Frontal cortex (tissue), 4 donors: ENCODE results near the gene NRXN3. TPM values are rescaled to one million over a fixed set of nuclear protein-coding genes. Genes with fewer than 3 reads are reported as not detected.
"Not testable (repeated sequence)": the region's sequence is repeated elsewhere in the genome, so short reads cannot be mapped to it uniquely, and the experiment has no call there.

ENCODE experiments used
- DNase-seq, 2 donors: peaks; one replicate each; pipeline ENCODE4 v3.0.0; 2012; ENCODE audit warnings: low spot score in 2 of 2
- FAIRE-seq: peaks from 2 replicates; lab custom pipeline; 2012; peaks lifted over from hg19 to GRCh38; lab: Jason Lieb, UNC
- total RNA-seq: library from RNA; depleted of rRNA; stranded (reverse); fragments of >200 nt; gene quantifications from one replicate; pipeline ENCODE4 v1.2.3, GENCODE V29; 2014
- donor health status: control.
- donor health status: control.
- donor health status: control.

NRXN3 gene
- total RNA-seq, 1 donor from 2014 or later, result 44.8 TPM

DNA sequence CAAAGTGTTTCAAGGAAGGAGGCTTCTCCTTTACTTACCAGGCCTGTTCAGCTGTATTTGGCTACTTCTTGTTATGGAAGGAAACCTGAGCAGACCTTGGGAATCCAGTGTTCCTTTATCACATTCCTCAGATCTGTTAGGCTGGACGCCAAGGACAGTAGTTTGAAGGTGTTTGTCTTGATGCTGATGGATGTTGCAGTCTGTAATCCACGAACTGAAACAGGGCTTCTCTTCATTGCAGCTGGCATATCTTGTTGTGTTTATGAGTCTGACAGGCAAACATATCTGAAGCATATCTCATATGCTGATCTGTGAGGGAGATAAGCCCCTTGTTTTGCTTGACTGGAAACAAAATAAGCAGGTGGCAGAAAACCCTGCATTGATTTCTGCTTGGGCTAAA, 904.3 kb downstream of the NRXN3 start:
- FAIRE-seq, result no peak

GRCh38 chr14:79076428-79076827, 906.3 kb downstream of the NRXN3 start:
- DNase-seq (no peak), FAIRE-seq (no peak)

More for the DNA sequence above, 904.3 kb downstream of the NRXN3 start:
- no peak for DNase-seq

DNA sequence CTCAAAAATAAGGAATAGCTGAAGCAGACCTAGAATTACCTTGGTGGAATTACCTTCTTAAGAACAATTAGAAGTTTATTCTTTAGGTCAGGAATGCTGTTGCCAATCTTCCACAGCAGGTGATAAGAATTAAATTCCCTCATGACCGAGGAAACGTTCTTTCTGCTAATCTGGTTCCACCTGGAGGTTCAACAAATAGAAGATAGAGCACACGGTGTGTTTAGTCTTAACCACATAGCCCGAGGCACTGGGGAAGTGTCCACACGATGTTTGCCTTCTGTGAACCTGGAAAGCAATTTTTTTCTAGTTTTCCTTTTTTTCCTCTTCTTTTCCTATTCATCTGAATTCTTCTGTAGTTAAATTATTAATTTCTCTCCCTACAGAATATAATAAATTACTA, 906.9 kb downstream of the NRXN3 start:
- DNase-seq, result no peak
- FAIRE-seq, result no peak

DNA sequence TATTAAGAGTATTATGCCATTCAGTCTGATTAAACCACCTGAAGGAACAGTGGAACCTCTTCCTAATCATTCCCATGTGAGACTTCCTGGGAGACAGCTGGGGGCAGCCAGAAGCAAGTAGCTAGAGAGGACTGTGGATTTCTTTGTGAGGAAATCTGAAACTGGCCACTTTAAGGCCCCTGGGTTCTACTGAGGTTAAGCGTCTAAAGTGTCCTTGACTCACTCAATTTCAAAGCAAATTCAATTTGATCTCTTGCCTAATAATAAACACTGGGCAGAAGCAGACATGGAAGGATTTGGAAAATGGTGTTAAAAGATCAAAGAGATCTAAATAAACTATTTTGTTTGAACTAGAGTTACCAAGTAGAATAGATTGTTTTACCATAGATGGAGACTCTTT, 909.9 kb downstream of the NRXN3 start:
- FAIRE-seq, result no peak
- no peak for DNase-seq

- FAIRE-seq, result no peak
- DNase-seq, result no peak
Measured at GRCh38 chr14:79082883-79083282, 912.7 kb downstream of the NRXN3 start.

DNA sequence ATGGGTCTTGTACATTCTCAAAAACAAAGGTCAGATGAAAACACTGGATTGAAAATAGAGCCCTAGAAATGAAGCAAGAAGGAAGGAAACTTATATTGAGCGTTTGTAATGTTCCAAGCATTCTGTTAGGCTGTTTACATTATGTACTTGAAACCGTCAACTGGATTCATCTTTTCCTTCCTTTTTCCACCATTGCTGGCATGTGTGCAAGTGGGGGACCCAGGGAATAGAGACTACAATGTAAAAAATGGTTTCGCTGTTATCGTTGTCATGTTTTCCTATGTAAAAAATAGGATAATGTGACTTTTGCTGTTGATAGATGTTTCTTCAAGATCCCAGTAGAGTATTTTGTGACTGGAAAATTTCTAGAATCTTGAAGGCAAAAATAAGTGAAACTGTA, 913.2 kb downstream of the NRXN3 start:
- DNase-seq, result no peak
- FAIRE-seq, result no peak

- FAIRE-seq (no peak), DNase-seq (no peak)
Measured at GRCh38 chr14:79084861-79085260, 914.7 kb downstream of the NRXN3 start.

DNA sequence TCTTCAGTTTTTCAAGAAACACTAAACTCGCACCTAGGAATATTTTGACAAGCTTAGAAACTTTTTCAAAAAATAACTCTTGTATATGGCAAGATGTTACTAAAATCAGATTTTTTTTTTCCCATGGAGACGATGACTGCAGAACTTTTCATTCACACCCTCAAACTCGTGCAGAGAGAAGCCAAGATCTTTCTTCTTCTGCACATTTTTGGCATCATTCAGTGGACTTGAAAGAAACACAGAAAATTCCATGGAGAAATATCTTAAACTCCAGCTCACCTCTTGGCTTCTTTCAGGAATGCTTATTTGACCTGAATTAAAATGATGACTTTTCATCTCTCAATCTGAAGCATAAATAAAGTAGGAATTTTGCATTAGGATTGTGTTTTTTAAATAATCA, 919.4 kb downstream of the NRXN3 start:
- DNase-seq (no peak), FAIRE-seq (no peak)

GRCh38 chr14:79090641-79091180, 920.5 kb downstream of the NRXN3 start:
- DNase-seq (no peak), FAIRE-seq (no peak)

DNA sequence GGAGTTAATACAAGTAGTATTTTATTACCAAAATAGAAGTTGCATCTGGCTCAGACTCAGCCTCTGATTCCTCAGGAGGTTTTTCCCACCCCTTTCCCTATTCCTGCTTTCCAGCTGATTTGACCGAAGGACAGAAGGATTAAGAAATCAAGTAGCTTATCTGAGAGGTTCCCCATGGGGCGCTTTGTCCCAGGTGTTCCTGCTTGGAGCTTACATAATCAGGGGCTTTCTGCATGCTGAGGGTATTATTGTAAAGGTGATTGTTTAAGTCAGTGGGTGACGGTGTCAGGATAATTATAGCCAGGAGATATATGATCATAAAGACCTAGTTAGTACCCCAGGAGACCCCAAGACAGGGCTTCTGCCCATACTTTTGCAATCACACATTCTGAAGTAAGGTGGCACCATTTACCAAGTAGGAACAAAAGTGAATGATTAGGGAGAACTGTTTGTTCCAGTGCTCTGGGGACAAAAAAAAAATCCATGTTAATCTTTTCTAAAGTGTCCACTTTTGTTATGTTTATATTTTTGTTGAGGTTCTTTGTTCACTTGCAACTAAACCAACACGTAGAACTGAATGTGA, 921.3 kb downstream of the NRXN3 start:
- DNase-seq (no peak), FAIRE-seq (no peak)

DNA sequence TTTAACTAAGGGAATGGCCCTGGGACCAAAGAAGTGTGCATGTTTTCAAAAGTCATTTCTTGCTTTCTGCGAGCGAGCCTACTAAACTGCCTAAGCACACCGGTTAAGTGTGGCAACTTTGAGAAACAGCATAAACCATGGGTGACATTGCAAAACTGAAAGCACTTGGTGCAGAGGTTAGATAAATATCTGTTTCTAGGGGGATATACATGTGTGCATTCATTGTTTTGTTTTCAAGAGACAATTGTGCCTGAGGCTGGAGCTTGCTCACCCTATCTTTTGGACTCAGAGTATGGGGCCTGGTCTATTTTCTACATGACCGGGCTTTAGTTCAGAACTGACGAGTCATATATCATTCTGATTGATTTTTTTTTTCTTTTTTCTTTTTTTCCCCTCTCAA, 923.4 kb downstream of the NRXN3 start:
- no peak for FAIRE-seq
- no peak for DNase-seq

DNA sequence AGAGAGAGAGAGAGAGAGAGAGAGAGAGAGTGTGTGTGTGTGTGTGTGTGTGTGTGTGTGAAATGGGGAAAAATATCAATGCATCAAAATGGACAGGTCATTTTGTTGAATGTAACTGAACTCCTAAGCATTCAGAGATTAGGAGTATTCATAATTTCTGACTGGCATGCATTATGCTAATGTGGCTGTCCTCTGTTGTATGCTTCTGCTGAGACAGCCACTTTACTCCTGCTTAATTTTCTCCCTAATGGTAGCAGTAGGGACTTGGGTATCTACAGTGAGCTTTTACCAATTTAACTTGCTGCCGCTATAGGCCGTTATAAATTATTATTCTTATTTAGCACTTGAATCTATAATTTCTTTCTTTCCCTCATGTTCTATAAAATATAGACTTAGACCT, 924.8 kb downstream of the NRXN3 start:
- FAIRE-seq, result no peak
- no peak for DNase-seq

DNA sequence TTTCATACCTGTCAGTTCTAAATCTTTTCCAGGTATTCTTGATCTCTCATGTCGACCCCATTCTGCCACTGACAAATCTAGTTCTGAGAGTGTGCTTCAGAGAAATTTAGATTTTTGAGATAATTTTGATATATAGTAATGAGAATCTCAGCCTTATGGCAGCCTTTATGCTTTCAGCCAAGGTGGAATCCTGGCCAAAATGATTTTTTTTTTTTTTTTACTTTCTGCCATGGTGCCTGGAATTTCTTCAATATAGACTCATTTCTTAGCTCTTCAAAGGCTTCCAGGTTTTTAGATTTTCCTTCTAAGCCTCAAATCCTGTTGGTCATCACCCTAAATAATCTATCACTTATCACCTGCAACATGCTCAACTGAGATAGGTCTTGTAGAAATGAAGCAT, 926.6 kb downstream of the NRXN3 start:
- DNase-seq, result no peak
- no peak for FAIRE-seq

GRCh38 chr14:79098324-79098723, 928.2 kb downstream of the NRXN3 start:
- DNase-seq, result no peak
- no peak for FAIRE-seq

DNA sequence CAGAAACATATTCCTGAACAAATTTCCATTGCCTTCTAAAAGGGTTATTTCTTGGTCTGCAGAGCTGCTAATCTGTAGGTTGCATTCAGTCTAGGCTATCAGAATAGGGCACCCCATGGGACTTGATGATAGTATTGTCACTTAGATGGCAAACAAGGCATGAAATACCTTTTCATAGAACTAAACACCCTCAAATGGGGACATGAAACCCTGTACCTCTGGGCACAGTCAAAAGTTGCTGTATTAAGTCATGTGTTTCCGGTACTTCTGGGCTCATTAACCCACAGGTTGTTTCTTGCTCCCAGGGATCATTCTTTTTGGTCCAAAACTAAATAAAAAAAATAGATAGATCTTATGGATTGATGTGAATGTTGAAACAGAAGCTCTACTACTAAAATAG, 930.4 kb downstream of the NRXN3 start:
- FAIRE-seq (no peak), DNase-seq (no peak)

- DNase-seq (no peak), FAIRE-seq (no peak)
Measured at GRCh38 chr14:79101388-79101787, 931.2 kb downstream of the NRXN3 start.

GRCh38 chr14:79103764-79104163, 933.6 kb downstream of the NRXN3 start:
- FAIRE-seq, result no peak
- DNase-seq, result no peak

DNA sequence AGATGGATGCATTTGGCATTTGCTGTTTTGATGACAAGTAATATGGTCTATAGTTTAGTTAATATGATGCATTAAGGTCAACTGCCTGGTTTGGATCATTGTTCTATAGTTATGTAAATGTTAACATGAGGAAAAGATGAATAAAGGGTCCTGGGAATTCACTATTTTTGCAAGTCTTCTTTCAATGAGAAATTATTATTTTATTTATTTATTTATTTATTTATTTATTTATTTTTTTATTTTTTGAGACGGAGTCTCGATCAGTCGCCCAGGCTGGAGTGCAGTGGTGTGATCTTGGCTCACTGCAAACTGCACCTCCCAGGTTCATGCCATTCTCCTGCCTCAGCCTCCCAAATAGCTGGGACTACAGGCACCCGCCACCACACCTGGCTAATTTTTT, 940.4 kb downstream of the NRXN3 start:
- FAIRE-seq, DNase-seq: not testable (repeated sequence)

GRCh38 chr14:79111987-79112501, 941.9 kb downstream of the NRXN3 start:
- DNase-seq, result no peak
- no peak for FAIRE-seq

- FAIRE-seq (no peak), DNase-seq (no peak)
Measured at GRCh38 chr14:79117561-79117960, 947.4 kb downstream of the NRXN3 start.

DNA sequence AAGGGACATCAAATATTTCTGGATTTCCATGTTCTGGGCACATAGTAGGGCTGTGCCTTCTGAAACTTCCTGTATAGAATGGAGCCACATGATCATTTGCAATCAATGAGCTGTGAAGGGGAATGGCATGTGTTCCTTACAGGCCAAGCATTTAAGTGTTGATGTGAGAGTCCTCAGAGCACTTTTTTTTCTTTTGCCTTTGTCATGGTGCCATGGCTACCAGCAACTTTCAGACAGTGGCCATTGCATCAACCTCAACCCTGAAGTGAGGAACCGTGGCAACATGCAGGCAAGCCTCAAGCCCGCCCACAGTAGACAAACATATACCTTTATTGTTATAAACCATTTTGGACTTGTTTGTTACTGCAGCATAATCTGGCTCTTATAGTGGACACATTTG, 948.1 kb downstream of the NRXN3 start:
- DNase-seq, result no peak
- no peak for FAIRE-seq

DNA sequence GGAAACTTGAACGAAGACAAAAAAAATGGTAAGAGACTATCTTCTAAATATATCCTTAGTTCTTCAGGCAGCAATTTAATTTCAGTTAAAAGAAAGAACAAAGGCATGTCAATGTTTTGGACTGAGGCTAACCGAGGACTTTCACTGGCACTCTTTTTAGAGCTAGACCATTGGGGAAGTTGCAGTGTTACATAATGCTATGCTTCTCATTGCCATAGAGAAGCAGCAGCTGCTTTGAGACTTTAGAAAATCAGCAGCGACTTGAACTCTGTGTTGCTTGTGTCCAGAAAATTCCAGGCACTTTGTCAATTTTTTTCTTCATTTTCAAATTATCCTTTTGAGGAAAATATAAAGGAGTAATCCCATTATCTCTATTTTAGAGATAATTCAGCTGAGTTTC, 964.2 kb downstream of the NRXN3 start:
- DNase-seq, result peak; percentile 6 to 28

More for the DNA sequence above, 964.2 kb downstream of the NRXN3 start:
- FAIRE-seq, result no peak
